HG03575 (cell line): ENCODE measurements around the gene FAM53C.
A peak's percentile ranks its signal among the peaks of the same experiment; 100 is the strongest.
"Not testable (repeated sequence)": the region's sequence is repeated elsewhere in the genome, so short reads cannot be mapped to it uniquely, and the experiment has no call there.

ENCODE experiments used
- ATAC-seq: cut with Tn5 transposase; IDR thresholded peaks from one replicate; pipeline ENCODE4 v1.9.1; 2021; ENCODE audit not compliant: unreplicated experiment, insufficient number of reproducible peaks, low FRiP score; ENCODE audit errors: extremely low read depth

FAM53C gene

DNA sequence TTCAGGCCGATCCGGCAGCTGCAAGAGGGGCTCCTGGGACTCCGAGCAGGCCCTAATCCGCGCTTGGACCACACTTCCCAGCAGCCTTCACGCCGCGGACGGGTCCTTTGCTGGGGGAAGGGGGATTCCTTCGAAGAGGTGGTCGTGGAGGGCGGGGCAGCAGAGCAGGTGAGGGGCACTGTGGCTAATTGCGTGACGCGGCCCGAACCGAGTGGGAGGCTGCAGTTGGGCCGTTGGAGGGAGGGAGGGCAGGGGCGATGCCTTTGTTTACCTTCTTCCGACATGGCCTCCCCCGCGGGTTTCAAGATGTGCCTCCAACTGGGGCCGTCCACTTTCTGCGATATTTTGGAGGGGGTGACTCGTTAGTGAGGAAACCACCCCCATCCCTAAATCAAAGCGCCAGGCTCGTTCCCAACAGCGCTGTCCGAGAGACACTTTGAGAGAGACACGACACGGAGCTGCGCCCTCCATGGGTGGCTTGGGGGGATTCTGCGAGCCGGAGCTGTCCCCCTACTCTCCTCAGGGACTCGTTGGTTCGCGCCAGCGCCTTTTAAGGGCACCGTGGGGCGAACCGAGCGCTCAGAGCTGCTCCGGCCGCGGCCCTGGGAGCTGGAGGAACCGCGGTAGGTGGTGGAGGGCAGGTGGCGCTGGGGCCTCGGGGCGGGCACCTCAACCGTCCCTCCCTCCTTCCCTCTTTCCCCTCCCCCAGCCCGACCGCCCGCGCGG is at the start of gene FAM53C:
TSS of gene FAM53C (plus strand) at position 582 of the 726 bp plus-strand sequence. CDS start 3,070 bp downstream, outside the sequence.
- ATAC-seq = no peak

DNA sequence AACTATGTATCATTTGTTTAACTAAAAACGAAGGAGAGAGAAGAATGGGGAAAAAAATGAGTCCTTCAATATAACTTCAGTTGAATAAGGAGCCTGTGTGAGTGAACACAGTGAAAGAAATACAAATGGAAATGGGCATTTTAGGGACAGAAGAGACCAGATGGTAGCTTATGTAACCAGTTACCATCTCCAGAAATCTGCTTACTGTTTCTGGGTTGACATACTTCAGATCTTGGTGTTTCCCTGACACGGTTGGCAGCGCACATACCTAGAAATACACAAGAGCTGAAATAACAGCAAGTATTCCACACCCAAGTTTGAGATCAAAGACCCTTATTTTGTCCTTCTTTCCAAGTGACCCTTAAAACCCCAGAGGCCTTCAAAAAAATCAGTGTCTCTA is 48.8 kb upstream of the FAM53C start:
- no peak for ATAC-seq

DNA sequence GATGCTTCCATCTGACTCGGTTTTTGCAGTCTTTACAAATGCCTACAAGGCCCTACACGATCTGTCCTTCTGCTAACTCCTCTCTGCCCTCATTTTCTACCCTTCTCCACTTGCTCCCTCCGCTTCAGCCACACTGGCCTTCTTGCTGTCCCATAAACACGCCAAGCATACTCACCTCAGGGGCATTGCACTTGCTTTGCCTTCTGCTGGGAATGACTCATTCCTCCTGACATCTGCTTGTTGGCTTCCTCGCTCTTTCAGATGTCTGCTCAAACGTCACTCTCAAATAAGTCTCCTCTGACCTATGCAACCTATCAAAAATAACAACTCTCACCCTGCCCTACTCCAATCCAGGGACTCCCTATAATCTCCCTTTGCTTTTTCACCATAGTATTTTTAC is 34.7 kb upstream of the FAM53C start:
- no peak for ATAC-seq

DNA sequence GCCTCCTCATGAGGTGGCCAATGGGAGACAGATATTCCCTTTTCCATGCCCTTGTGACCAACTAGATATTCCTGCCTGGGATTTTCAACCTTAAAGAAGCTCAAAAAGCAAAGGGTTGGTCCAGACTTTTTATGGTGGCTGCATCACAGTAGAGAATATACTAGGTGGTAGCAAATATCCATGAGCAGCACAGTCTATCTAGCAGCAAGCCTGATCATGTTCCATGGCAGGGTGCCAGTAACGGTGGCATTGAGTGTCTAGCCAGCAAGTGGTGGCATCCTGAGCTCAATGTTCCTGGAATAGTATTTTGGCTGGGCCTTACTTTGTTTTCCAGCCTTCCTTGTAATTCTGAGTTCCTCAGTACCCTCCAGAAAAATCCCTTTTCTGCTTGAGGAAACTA is 32.3 kb upstream of the FAM53C start:
- no peak for ATAC-seq

DNA sequence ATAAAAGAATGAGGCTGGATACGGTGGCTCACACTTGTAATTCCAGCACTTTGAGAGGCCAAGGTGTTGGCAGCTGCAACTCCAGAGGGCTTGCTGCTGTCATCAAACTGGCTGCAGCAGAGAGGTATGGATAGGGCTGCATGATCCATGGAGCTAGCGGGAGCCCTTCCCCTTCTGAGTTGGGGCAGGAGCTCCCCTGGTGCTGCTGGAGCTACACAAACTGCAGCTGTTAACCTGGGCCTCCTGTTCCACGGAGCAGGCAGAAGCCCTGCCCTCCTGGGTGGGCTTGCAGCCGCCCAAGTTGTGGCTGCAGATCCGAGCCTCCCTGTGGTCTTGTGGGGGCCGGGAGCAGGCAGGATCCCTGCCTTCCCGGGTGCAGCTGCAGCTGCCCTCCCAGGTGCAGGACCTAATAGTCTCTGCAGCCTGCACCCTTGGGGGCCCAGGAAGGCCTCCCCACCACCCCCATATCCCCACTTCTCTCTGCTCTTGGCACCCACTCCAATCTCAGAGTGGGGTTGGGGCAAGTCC is 22.3 kb upstream of the FAM53C start:
- no peak for ATAC-seq

DNA sequence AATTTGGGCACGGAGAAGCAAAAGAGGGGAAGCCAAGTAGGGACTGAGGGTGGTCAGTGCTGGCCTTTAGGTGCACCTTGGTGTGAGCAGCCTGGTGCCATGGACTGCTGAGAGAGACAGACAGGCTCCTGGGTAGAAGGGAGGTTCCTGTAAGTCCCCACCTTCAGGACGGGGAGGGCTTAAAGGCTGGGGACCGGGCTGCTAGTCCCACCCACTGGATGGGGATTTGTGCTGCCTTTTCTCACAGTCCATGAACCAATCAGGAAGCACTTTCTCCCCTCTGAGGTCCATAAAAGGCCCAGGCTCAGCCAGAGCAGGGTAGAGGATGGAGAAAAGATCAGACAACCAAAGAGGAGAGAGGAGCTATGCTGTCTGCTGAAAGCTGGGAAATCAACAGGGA is 21.7 kb upstream of the FAM53C start:
- ATAC-seq = no peak

DNA sequence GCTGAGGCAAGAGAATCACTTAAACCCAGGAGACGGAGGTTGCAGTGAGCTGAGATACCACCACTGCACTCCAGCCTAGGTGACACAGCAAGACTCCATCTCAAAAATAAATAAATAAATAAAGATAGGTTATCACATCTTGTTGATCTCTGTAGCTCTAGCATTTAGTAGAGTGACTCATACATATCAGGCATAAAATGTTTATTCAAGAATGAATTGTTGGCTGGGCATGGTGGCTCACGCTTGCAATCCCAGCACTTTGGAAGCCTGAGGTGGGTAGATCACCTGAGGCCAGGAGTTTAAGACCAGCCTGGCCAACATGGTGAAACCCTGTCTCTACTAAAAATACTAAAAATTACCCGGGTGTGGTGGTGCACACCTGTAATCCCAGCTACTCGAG is 19.9 kb upstream of the FAM53C start:
- not testable (repeated sequence) for ATAC-seq

DNA sequence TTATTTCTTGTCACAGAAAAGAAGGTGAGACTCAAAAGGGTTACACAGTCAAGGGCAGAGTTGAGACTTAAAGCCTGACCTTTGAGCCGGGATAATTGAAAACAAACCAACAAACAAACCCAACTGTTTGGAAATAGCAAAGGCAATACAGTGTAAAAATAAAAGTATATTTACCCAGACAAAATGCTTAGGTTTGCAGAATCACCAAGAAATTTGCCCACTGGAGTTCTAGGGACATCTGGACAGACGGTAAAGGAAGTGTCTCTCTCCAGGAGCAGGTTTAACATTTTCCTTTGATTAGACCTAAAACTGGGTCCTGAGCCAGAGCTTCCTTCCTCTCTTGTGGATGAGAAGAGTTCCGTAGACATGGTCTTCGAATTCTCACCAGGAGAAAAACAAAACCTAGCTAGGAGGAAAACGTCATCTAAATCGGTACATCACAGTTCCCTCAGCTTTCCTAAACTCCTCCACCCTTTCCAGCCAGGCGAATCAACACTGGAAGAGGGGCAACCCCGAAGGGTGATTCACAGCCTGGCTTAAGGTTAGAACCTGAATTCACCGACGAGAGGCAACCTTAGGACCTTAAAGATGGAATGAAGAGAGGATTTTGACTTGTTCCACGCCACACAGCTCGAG is 7.1 kb upstream of the FAM53C start:
- no peak for ATAC-seq

DNA sequence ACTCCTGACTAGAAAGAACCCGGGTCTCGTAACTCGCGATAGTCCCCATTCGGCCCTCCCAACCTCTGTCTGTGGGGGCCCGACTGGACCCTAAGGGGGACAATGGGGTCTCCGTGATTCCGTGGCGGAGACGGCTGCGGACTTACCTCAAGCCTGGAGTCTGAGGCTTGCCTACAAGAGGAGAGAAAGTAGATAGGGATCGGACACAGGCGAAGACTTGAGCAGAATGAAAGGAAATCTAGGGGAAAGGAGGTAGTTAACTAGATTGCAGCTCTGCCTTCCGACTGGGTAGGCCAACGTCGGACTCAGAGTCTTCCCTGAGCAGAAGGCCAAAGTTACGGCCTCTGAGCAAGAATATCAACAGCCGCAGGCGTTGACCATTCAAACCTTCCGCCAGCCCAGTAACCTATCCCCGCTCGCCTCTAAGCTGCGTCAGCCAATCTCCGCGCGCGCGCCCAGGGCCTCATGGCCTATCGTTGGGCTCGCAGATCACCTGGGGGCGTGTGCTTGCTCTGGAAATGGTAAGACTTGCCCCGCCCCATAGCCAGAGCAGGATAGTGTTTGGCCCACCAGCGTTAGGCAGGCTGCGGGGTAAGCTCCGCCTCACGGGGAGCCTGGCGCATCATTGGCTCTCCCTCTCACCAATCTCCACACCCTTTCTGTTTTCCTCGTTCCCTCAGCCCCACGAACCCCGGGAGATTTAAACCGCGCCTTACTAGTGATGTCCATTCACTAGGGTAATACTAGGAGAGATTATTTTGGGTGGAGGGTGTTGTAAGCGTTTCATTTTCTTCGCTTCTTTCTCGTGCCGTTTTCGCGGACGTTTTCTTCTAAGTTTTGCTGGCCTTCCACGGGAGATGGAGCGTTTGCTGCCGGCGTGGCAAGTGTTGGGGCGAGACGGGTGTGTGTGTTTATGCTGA is 6.4 kb upstream of the FAM53C start, which contains the start of gene CDC25C:
TSS of gene CDC25C (minus strand) at position 356 of the 920 bp plus-strand sequence. CDS start 624 bp downstream, outside the sequence.
- peak; percentile 92 for ATAC-seq

DNA sequence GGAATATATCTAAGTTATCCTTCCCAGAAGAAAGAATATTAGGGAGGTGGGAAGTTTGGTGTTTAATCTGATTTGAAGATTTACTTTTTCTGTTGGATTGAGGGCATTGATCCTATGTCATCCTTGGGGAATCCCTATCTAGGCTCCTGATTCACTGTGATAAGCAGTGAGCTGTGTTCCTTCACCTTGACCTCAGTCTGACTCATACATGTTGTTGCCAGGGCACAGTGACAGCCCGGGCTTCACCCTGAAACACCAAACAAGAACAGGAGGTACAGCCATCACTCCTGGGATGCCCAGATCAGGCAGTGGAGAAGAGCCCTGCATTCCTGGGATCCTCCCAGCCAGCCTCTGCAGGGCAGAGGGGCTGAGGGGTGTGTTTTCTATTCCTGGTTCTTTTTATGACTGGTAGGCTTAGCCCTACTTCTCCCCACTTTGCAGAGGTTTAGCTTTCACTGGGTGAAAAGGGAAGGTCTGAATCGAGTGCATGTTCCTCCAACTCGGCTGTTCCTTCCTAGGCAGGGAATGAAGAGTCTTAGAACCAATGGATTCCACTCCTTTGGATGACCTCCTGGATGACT is 3.1 kb upstream of the FAM53C start:
- no peak for ATAC-seq

DNA sequence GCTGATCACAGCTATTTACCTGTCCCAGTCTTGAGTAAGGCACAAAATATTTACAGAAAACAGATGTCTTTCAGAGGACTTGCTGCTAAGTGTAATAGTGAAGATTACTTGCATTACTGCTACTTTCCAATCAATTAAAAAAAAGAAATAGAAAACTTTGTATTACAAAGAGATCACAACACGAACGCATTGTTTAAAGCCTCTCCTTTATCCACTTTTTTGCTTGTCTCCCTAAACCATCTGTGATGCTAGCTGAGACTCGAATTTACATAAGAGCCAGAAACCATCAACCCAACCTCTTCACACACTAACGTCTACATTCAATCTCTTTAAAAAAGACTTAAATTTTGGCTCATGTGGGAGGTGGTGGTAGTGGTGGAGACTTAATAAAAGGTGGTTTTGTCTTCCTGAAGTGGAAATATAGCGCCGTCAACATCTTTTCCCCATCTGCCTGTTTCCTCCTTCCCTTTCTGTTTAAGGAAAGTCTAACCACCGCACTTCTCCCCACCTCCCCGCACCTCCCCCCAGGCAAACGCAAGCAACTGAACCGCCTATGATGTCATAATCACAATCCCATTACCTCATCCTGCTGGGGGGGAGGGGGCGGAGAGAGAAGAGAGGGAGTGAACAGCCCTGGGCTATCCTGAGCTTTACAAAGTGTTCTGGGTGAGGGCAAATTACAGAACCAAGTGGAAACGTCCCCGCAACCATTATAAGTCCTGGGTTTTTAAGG is 948 bp upstream of the FAM53C start:
- no peak for ATAC-seq

DNA sequence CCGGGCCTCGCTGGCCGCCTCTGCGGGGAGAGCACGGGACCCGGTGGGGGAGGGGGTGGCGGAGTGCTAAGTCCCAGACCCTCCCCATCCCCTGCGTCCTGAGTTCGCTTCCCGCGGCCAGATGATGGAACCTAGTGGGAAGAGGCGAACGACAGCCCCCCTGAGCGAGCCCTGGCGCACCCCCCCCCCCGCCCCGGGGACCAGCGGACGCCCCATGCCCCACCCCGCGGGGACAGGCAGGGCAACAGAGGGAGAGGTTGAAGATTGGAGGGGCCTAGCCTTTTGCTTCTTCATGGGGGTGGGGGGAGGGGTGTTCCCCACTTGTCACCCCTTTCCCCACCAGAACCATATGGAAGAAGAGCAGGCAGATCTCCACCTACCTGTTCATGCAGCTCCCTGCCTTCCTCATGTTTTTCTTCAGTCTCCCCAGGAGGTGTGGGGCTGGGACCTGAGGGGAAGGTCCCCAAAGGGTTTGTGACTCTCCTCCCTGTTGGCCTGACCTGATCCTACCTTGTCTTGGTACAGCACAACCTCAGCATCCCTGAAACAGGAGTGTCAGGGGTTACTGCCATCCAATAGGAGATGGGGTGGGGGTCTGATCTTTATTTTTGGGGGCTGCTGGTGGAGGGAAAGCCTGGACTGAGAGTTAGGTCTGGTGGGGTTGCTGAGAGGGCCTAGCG is 485 bp downstream of the FAM53C start:
- no peak for ATAC-seq

DNA sequence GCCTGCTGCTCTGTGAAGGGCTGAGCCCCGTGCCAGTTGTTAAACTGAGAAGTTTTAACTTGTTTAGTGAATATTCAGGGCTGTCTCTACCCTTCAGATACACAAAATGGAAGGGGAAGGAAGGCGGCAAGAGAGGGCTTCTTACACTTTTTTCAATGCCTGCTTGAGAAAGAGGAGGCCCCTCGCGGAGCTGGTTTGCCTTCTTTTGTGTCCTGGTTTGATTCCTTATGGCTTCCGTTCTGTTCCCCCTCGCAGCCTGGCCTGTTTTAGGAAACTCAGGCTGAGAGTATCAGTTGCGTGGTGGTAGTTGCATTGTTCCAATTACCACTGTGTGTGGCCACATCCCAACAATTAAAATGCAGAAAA is 1.0 kb downstream of the FAM53C start:
- no peak for ATAC-seq

DNA sequence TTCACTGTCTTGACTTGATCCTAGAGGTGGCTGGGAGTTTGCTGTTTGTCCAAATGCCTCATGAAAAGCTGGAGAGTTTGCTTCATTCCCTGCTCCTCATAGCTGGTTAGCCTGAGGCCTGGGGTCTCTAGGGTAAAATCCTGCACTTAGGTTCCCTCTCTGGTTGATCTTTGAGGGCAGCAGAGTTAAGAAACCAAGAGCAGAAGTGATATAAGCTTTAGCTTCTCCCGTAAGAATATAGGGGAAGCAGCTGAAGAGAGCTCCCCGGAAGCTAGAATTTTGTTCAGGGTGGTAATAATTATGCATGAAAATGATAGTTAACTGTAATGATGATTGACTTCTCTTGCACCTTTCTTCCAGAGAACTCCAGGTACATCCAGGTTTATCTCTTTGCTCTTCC is 1.4 kb downstream of the FAM53C start:
- ATAC-seq = no peak

DNA sequence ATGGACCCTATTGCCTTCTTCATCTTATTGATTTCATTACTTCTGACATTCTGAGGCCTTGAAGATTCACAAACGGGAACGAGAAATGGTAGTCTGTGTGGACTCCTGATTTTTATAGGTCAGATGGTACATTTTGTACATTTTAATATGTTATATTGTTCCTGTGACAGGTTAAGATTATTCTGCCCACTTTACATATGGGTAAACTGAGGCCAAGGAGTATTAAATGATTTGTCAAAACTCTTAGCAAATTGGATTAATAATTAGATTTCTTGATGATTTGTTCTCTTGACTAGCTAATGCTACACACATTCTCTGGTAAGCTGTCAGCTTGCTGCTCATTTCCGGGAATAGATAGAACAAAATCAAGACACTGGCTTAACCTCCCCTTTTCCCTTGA is 1.9 kb downstream of the FAM53C start:
- no peak for ATAC-seq

DNA sequence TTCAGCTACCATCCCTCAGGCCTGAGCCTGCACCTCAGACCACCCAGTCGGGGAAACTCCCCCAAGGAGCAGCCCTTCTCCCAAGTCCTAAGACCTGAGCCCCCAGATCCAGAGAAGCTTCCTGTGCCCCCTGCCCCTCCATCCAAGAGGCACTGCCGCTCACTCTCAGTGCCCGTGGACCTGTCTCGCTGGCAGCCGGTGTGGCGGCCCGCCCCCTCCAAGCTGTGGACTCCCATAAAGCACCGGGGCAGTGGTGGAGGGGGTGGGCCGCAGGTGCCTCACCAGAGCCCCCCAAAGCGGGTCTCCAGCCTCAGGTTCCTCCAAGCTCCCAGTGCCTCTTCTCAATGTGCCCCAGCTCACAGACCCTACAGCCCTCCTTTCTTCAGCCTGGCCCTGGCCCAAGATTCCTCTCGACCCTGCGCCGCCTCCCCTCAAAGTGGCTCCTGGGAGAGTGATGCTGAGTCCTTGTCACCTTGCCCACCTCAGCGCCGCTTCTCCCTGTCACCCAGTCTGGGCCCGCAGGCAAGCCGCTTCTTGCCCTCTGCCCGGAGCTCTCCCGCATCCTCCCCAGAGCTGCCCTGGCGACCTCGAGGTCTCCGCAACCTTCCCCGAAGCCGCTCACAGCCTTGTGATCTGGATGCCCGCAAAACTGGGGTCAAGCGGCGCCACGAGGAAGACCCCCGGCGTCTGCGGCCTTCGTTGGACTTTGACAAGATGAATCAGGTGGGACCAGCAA is 7.0 kb downstream of the FAM53C start:
- no peak for ATAC-seq

DNA sequence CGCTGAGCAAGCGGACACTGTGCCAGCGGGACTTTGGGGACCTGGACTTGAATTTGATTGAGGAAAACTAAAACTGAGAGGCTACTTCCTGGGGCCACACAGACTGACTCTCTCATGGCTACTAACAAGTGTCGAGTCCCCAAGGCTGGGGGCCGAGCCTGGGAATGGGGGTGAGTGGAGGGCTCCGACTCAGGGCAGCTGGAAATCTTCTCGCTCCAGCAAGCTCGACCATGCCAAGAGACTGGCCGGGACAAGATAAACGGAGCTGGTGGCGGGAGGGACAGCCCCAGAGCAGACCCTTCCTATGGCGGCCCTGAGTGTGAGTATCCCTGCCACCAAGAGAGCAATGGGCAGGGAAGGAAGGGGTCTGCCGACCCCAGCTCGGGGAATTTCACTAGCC is 8.8 kb downstream of the FAM53C start:
- ATAC-seq = no peak
